Heart left ventricle (tissue), 16 donors: ENCODE data around the gene CERS1. TPM values are rescaled to one million over a fixed set of nuclear protein-coding genes. Genes with fewer than 3 reads are reported as not detected.

ENCODE experiments used
- ATAC-seq, 4 donors: fragments of 200-7000 bp; cut with Tn5 transposase; one replicate each; pipeline ENCODE4 v1.9.1; 2020 to 2022; ENCODE audit warnings: moderate library complexity in 4 of 4, mild to moderate bottlenecking in 3 of 4, moderate number of reproducible peaks in 1 of 4
- DNase-seq, 5 donors: peaks; one replicate each; pipeline ENCODE4 v3.0.0-alpha.2; 2020
- H3K27ac ChIP-seq, 12 donors: fragments of 200-600 bp; sonication (generic) in 4 of 12; one replicate each; pipeline versions ENCODE4 v1.5.0 to v1.8.0; 2016 to 2022; ENCODE audit warnings: mild to moderate bottlenecking in 2 of 12
- H3K27me3 ChIP-seq, 9 donors: fragments of 200-600 bp; sonication (generic) in 2 of 9; one replicate each; pipeline versions ENCODE4 v1.5.1 to v1.8.0; 2016 to 2022; ENCODE audit warnings: mild to moderate bottlenecking in 3 of 9
- H3K36me3 ChIP-seq, 9 donors: fragments of 200-600 bp; sonication (generic) in 2 of 9; one replicate each; pipeline versions ENCODE4 v1.5.0 to v1.8.0; 2018 to 2022; ENCODE audit warnings: mild to moderate bottlenecking in 2 of 9
- H3K4me1 ChIP-seq, 12 donors: fragments of 200-600 bp; sonication (generic) in 4 of 12; one replicate each; pipeline versions ENCODE4 v1.5.0 to v1.8.0; 2016 to 2022; ENCODE audit warnings: mild to moderate bottlenecking in 3 of 12
- H3K4me3 ChIP-seq, 12 donors: fragments of 200-600 bp; sonication (generic) in 4 of 12; one replicate each; pipeline versions ENCODE4 v1.5.0 to v1.8.0; 2017 to 2022; ENCODE audit warnings: mild to moderate bottlenecking in 9 of 12, moderate library complexity in 4 of 12
- H3K9me3 ChIP-seq, 12 donors: fragments of 200-600 bp; sonication (generic) in 4 of 12; one replicate each; pipeline versions ENCODE4 v1.5.0 to v1.8.0; 2016 to 2022; ENCODE audit warnings: mild to moderate bottlenecking in 1 of 12
- CTCF ChIP-seq, 12 donors: fragments of 200-600 bp; sonication (generic) in 4 of 12; IDR thresholded peaks; one replicate each; pipeline versions ENCODE4 v1.5.0 to v1.8.0; 2018 to 2022; ENCODE audit warnings: antibody characterized with exemption in 12 of 12, mild to moderate bottlenecking in 5 of 12
- POLR2A ChIP-seq, 2 donors: fragments of 450-650 bp; IDR thresholded peaks; one replicate each; pipeline ENCODE4 v1.6.1; 2017; ENCODE audit warnings: antibody characterized with exemption in 2 of 2, mild to moderate bottlenecking in 2 of 2, moderate library complexity in 2 of 2
- WGBS, 4 donors: extraction: QIAGEN DNeasy Blood & Tissue Kit in 2 of 4; methylation state at CpG; one replicate each; pipeline versions ENCODE4 v1.1.5 to v1.1.7; 2013 to 2018; 5-methylcytosine and 5-hydroxymethylcytosine counted together
- intact Hi-C, 10 donors: fragments of 100-400 bp; cut with DNase I; formaldehyde crosslinking; loops; one replicate each; pipeline versions ENCODE4 v1.11.1 to v1.14.2; 2022
- polyA plus RNA-seq, 2 donors: library from polyadenylated mRNA; stranded (reverse); fragments of 200-250 nt; gene quantifications; one replicate each; pipeline ENCODE4 v1.2.3, GENCODE V29; 2013
- total RNA-seq, 9 donors: library from RNA; depleted of rRNA in 2 of 9; stranded (reverse); fragments of >200 nt in 2 of 9; fragmentation: NEBNext Ultra II Directional in 3 of 9; extraction: Animal tissue kit (Norgen Biotek cat#: 25700) in 3 of 9; gene quantifications; one replicate each; pipeline versions ENCODE4 v1.1.0 to v1.2.4, GENCODE V29; 2016 to 2023
- donor health status: ischemic (EF 13 %, LVEDD 7.1; RV severe dilation, severe dysfunction).
- donor health status: healthy with polysubstance abuse.
- donor health status: DM: no; HTN: yes; CAD: no.
- donor health status: DM: no; HTN: no; CAD: no.
- donor health status: ischemic (EF 25% LVEDD 6.9; RV normal size, moderate dysfunction).
- donor health status: ischemic (EF 25% LVEDD 5.7; RV mildly dilated, moderate dysfunction).
- donor health status: healthy.
- donor health status: DM: yes; HTN: yes; CAD: no.
- donor health status: ischemic (EF 35%, LVEDD 5.7; RV mildly dilated, moderate dysfunction).
- donor health status: nonischemic (EF 11% LVEDD 7.7; RV severe dilation, severe dysfunction).
- donor health status: DM: yes; HTN: yes; CAD: no.
- donor health status: PGD.
- donor health status: ischemic (EF 29% LVEDD 5.4; RV normal size, mild dysfunction).
- donor health status: nonischemic (EF 23%, LVEDD 6.1; RV moderate dilation, normal function).

The CERS1 gene
- total and polyA plus RNA-seq, 11 donors: 0.21 to 2.1 (median 0.52) TPM

DNA sequence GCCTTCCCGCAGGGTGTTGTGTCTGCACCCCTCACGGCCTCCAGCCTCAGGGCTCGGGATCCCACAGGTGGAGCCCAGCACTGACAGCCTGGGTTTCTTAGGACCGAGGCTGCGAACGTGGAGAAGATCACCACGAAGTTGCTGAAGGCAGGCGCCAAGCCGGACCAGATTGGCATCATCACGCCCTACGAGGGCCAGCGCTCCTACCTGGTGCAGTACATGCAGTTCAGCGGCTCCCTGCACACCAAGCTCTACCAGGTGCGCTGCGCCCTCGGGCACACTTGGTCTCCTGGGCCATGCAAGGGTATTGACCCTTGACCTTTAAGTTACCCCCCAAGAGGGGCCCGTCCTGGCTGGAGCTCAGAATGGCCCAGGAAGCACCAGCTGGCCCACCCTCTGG, 35.2 kb downstream of the CERS1 start:
- no peak for ATAC-seq
- Histone ChIP-seq H3K4me3 (no peak overlapping the region), H3K36me3 (peaks cover 14 to 100% (median 100%) of the 10 kb centered on the region in 9 donors), H3K9me3 (no peaks in the 10 kb centered on the region), H3K4me1 (peaks cover 0 to 22% (median 7%) of the 10 kb centered on the region in 12 donors), H3K27ac (peak overlapping the region in 1 of 12 donors; percentile 53), H3K27me3 (no peaks in the 10 kb centered on the region)
- WGBS, 4 donors: 87 to 93% (median 89%) methylated on average over 5 to 17 of the region's 17 CpGs
- intact Hi-C loops: no loop called here
- DNase-seq: no peak
- TF ChIP-seq POLR2A (IDR thresholded peaks at IDR 0.05) (no peak), CTCF (IDR thresholded peaks at IDR 0.05) (no peak)

DNA sequence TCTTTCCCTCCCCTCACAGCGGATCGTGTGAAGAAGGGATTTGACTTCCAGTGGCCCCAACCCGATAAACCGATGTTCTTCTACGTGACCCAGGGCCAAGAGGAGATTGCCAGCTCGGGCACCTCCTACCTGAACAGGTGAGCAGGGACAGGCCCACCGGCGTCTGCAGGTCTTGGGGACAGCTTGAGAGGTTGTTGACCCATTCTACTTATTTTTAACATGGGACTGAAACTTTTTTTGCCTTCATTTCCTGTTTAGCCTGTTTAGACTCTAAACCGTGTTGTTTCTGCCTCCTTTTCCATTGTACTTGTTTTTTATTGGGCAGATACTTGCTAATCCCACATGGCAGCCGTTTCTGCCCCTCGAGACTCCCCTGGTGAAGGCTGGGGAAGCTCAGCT, 35.7 kb downstream of the CERS1 start:
- Histone ChIP-seq H3K4me3 (no peak overlapping the region), H3K4me1 (peaks cover 0 to 22% (median 7%) of the 10 kb centered on the region in 12 donors), H3K27ac (peak overlapping the region in 4 of 12 donors; percentile 26 to 53 (median 40)), H3K9me3 (no peaks in the 10 kb centered on the region), H3K36me3 (peaks cover 12 to 100% (median 100%) of the 10 kb centered on the region in 9 donors), H3K27me3 (no peaks in the 10 kb centered on the region)
- intact Hi-C loops: no loop called here
- no peak for TF ChIP-seq CTCF (IDR thresholded peaks at IDR 0.05)
- no peak for TF ChIP-seq POLR2A (IDR thresholded peaks at IDR 0.05)
- no peak for ATAC-seq
- 66 to 74% (median 67%) methylated on average over 11 of the region's 11 CpGs for WGBS, 4 donors
- no peak for DNase-seq

DNA sequence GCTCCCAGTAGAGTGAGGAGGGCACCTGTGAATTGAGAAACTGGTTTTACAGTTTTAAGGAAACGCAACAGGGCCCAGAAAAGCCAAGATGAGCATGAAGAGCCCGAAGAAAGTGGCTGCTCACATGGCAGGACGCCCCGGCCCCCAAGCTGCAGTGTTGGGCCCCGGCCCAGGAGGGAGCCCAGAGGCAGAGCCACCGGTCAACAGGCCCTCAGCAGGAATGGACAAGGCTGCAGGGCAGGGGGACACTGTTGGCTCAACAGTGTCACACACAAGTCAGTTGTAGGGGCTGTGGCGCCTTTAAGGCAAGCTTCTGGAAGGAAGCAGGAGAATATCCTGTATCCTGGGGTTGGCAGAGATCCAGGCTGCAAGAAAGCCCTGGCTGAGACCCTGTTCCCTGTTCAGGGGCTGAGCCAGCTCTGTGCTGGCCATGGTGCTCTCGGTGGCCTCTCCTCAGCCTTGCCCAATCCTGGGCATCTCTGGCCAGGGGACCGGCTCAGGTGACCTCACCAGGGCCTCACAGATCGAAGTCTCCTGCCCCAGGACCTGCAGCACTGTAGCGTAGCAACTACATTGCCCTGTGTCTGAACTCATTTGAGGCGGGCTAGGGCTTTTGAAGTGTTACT, 36.2 kb downstream of the CERS1 start:
- Histone ChIP-seq H3K9me3 (no peaks in the 10 kb centered on the region), H3K36me3 (peaks cover 15 to 100% (median 100%) of the 10 kb centered on the region in 9 donors), H3K4me3 (no peak overlapping the region), H3K27me3 (no peaks in the 10 kb centered on the region), H3K27ac (peak overlapping the region in 5 of 12 donors; percentile 13 to 53 (median 30)), H3K4me1 (peaks cover 0 to 22% (median 7%) of the 10 kb centered on the region in 12 donors)
- intact Hi-C loops: no loop called here
- TF ChIP-seq POLR2A (IDR thresholded peaks at IDR 0.05) (no peak), CTCF (IDR thresholded peaks at IDR 0.05) (no peak)
- peak in 2 of 4 donors; percentile 17 to 73 for ATAC-seq
- 58 to 63% (median 59%) methylated on average over 12 of the region's 12 CpGs for WGBS, 4 donors
- DNase-seq: peak in 3 of 5 donors; percentile 55 to 74 (median 67)

GRCh38 chr19:18858906-18859646, 36.9 kb downstream of the CERS1 start:
- ATAC-seq (no peak), DNase-seq (no peak)
- peak overlapping the region in 3 of 12 donors; percentile 13 to 53 (median 30) for H3K27ac ChIP-seq
- TF ChIP-seq CTCF (IDR thresholded peaks at IDR 0.05) (no peak), POLR2A (IDR thresholded peaks at IDR 0.05) (no peak)
- WGBS, 4 donors: 80 to 83% (median 81%) methylated on average over 16 to 21 of the region's 21 CpGs
- H3K4me3 ChIP-seq: no peak overlapping the region
- H3K36me3 ChIP-seq: peaks cover 18 to 100% (median 100%) of the 10 kb centered on the region in 9 donors
- H3K27me3 ChIP-seq: no peaks in the 10 kb centered on the region
- intact Hi-C loops: no loop called here
- H3K9me3 ChIP-seq: no peaks in the 10 kb centered on the region
- H3K4me1 ChIP-seq: peaks cover 0 to 22% (median 7%) of the 10 kb centered on the region in 12 donors
